Activated T-helper 9 cell treated with anti-CD3 and anti-CD28 coated beads, Interleukin-2, amount 50 U/mL, for 16 hours (primary cell): ENCODE results near the gene DIP2C.
"Not testable (repeated sequence)": the region's sequence is repeated elsewhere in the genome, so short reads cannot be mapped to it uniquely, and the experiment has no call there.

Experiments
- DNase-seq: peaks from one replicate; pipeline ENCODE4 v3.0.0-alpha.2; 2020; ENCODE audit warnings: low read depth

Gene DIP2C

DNA sequence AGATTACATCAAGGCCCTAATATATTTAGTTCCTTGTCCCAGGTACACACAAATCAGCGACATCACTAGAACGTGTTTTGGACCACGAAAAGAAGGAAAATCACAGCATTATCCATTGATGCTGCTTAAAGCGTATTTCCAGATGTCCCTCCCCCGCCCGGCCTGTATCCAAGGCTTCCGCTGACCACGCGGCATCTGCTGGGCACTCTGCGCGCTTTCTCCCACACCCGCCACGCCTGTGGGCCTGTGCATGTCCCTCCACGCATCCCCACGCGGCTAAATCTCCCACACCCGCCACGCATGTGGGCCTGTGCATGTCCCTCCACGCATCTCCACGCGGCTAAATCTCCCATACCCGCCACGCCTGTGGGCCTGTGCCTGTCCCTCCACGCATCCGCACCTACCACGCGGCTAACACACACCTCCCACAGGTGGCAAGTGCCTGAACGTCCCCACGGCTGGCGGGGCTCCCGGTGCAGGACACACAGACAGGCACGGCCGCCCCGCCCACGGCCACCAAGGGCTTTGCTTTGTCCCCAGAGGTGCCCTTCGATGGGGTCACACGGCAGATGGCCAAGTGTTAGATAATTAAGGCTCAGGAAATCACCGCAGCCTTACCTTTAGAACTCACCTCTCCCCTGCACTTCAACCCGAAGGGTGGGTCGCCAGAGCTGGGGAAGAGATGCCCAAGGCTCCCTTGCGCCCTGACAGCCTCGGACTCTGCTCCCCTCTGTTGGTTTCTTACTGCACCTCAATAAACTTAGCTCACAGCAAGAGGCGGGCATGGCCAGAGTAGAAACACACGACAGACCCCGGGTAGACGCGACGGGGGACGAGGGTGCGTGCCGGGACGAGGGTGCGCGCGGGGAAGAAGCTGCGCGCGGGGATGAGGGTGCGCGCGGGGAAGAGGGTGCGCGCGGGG lies 49.5 kb downstream of the DIP2C start:
- DNase-seq: no peak

DNA sequence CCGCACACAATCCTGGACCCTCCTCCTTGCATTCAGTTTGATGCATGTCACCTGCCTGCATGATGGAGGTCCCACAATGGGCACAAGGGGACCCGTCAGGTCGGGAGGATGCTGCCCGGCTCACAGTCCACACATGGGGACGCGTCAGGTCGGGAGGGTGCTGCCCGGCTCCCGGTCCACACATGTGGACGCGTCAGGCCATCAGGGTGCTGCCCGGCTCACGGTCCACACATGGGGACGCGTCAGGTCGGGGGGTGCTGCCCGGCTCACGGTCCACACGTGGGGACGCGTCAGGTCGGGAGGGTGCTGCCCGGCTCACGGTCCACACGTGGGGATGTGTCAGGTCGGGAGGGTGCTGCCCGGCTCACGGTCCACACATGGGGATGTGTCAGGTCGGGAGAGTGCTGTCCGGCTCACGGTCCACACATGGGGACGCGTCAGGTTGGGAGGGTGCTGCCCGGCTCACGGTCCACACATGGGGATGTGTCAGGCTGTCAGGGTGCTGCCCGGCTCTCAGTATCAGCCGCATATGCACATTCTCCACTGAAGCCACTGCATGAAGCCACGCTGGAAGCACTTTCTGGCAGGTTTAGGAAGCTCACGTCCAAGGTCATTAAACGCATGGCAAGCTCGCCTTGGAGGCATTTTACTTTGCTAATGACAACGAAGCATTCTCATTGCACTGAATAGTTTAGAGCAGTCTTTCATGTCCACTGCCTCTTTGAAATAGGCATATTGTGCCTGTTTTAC lies 50.3 kb downstream of the DIP2C start:
- DNase-seq: no peak

DNA sequence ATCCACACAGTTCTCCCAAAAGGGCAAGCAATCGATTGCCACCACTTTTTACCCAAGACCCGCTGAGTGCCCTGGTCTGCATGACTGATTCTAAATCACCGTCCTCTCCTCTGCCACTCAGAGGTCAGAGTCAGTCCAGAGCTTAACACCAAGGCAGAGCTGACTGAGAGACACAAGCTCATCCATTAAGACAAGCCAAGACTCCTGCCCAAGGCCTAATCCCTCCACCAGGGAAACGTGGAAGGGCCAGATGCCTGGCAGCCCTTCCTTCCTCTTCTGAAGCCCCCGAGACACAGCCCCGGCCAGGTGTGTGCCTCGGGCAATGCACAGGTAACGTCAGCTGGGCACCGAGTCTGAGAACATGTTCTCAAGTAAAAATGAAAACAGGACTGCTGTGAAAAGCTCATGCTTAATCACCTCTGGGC lies 51.7 kb downstream of the DIP2C start:
- no peak for DNase-seq

DNA sequence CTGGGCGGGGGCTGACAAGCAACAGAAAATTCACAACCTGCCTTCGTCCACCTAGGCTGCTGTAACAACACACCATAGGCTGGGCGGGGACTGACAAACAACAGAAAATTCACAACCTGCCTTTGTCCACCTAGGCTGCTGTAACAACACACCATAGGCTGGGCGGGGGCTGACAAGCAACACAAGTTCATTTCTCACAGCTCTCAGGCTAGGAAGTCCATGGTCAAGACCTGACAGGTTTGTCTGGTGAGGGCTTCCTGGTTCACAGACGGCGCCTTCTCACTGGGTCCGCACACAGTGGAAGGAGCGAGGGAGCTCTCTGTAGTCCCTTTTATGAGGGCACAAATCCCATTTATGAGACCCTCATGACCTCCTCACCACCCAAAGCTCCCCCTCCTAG lies 52.2 kb downstream of the DIP2C start:
- no peak for DNase-seq

DNA sequence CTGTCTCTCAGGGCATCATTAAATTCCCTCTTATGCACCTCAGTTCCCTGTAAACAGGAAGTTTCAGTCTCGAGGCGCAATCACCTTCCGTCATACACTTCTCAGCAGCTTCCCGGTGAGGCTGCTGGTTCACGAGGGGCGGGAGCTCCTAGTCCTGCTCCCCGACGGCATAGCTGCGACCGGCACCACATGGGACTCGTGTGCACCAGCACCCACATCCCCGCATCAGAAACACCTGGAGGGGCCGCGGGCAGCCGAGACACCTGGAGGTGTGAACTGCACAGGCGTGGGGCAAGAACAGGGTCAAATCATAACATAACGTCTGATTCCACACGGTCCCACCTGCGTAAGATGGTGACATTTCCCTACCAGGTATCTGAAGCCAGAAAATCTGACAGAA lies 52.7 kb downstream of the DIP2C start:
- DNase-seq: no peak

DNA sequence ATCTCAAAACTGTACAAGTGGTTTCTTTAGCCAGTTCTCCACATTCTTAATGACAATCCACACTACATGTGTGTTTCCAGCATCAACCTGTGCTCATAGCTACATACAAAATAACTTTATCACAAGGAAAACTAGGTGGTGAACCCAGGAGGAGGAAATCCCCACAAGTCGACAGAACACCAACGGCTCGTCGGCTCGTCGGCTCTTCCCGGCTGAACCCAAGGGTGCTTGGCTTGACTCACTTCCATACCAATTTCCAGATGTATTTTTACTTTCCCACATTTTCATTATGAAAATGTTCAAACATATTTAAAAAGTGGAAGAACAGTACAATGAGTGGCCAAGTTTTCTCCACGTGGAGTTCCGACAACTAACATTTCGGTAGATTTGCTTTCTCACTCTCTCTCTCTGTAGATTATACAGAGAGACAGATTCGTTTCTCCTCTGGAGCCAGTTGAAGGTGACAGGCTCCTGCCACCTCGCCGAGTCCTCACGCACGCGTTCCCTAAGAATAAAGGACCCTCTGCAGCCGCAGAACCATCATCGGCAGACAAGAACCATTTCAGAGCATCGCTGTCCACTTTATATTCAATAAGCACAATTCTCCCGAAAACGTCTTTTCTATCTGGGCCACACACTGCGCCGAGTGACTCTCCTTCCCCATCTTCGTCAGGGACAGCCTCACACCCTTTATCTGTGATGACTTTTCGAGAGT lies 53.3 kb downstream of the DIP2C start:
- DNase-seq: no peak

DNA sequence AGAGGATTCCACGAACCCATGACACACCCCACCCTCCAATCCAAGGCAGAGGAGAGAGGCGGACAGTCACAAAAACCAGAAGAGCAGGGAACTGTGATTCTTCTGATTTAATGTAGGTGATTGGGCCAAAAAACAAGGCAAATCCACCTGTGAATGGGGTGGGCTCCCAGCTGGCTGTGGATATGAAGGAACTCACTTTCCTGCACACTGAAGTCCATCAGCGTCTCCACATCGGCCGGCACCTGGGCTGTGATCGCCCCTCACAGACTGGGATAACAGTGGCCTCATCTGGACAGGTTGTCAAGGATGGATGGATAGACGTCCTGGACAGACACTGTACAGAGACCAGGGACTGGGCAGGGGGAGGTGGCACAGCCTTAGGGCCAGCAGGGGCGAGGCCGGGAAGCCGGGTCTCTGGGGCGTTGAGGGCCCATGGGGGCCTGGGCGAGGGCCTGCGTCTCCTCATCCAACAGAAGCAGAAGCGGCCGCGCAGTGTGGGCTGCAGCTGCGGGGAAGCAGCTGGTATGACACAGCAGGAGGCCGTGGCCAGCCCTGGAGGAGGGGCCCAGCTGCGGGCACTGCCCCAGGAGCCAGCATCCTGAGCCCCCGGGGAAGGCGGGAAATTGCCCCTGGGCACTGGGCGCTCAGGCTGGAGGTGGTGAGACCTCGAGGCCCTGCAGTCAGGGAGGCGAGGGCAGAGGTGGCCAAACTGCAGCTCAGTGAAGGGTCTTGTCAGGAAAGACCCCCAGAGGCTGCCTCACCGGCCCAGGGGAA lies 54.2 kb downstream of the DIP2C start:
- no peak for DNase-seq

DNA sequence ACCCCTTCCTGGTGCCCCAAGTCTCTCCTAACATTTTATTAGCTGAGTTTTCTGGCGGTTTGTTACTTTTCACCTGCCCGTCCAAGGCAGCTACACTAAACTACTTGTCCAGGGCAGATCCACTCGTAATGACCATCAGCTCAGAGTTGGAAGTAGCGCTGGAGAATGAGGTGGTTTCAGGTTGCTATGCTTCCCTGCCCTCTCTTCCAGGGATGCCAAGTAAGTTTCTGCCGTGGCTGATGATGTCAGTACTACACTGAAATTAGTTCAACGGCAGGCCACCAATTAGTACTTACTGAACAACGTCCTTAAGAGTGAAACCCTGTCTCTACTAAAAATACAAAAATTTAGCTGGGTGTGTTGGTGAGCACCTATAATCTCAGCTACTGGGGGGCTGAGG lies 55.2 kb downstream of the DIP2C start:
- no peak for DNase-seq

DNA sequence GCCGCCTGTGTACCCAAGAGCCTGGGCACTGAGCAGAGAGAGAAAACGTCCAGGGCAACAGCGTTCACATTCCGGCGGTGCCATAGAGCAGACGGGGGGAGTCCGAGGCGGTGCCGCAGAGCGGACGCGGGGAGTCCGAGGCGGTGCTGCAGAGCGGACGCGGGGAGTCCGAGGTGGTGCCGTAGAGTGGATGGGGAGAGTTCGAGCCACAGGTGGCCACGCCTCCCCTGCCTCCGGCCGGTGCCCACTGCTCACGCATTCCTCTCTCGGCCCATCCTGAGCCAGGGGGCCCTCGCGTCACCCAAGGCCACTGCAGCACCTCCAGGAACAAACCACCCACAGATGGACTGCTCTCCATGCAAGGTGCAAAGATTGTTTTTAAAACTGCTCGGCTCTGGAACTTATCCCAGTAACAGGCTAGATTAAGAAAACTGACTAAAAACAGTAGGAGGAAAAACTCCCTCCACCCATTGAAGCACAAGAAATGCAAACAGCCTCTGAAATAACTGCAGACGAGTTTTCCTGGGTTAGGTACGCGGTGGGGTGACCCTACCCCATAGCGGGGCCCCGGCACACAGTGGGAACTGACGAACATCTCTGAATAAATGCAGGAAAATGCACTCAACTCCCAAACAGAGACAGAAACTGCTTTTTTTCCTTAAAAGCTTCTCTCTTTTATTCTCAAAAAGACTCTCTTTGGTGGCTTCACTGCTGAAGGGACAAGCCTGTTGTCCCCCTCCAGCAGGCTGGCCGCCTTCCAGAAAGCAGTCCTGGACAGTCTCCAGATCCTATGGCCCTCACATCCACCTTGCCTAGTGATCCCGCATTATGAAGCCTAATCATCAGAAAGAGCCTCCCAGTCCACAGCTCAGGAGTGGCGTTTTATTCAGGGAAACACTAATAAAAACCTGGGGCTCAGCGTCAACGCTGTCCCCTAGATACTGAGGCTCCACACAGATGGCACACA lies 55.9 kb downstream of the DIP2C start:
- DNase-seq: no peak

DNA sequence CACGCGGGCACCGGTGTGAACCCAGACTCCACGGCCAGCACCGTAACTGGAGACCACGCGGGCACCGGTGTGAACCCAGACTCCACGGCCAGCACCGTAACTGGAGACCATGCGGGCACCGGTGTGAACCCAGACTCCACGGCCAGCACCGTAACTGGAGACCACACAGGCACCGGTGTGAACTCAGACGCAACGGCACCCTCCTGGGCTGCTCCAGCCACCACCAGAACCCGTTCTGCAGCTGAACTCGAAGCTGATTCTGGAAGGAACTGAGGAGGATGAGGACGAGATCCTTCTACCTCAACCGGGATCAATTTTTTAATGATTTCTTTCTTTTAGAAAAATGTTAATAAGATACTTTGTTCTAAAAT lies 56.7 kb downstream of the DIP2C start:
- DNase-seq: not testable (repeated sequence)

DNA sequence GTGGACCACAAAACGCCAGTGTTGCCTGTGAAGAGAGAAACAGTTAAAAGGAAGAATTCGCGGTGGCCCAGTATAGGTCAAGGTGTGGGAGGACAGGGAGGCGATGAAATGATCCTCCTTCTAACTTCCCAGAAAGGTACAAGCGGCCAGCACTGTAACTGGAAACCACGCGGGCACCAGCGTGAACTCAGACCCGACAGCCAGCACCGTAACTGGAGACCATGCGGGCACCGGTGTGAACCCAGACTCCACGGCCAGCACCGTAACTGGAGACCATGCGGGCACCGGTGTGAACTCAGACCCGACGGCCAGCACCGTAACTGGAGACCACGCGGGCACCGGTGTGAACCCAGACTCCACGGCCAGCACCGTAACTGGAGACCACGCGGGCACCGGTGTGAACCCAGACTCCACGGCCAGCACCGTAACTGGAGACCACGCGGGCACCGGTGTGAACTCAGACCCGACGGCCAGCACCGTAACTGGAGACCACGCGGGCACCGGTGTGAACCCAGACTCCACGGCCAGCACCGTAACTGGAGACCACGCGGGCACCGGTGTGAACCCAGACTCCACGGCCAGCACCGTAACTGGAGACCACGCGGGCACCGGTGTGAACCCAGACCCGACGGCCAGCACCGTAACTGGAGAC lies 57.2 kb downstream of the DIP2C start:
- not testable (repeated sequence) for DNase-seq

DNA sequence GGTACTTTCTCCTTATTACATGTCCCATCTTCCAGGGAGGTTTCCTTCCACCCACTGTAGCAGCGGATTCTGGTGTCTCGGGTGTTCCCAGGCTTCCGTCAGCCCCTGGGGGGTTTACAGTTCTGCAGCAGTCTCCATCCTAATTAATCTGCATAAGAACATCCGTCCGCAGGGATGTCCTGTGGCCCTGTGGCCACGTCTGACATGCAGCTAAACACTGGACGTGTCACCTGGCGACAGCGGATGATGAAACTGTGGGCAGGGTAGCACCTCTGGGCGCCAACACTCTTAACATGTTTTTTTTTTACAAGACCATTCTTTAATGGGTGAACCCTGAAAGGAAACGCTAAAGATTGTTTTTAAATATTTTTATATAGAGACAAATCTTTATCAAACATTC lies 58.2 kb downstream of the DIP2C start:
- no peak for DNase-seq

DNA sequence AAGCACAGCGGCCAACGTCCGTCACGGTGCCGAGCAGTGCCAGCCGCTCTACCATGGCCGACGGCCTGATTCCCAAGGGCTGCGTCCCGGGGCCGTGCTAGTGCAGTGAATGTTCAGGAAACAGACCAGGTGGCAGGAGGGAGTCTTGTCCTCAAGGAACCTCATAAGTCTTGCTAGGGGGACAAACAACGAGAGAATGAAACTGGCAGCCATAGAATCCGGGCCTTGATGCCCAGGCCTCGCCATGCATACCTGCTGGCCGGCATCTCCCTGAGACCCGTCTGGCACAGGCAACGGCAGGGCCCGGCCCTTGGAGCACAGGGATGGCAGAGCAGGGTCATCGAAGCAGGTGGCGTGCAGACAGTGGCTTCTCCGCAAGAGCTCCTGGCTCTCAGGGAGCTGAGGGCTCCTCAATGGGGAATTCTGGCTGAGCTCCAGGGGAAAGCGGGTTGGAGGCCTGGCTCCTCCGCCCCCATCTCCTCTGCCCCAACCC lies 58.8 kb downstream of the DIP2C start:
- no peak for DNase-seq

DNA sequence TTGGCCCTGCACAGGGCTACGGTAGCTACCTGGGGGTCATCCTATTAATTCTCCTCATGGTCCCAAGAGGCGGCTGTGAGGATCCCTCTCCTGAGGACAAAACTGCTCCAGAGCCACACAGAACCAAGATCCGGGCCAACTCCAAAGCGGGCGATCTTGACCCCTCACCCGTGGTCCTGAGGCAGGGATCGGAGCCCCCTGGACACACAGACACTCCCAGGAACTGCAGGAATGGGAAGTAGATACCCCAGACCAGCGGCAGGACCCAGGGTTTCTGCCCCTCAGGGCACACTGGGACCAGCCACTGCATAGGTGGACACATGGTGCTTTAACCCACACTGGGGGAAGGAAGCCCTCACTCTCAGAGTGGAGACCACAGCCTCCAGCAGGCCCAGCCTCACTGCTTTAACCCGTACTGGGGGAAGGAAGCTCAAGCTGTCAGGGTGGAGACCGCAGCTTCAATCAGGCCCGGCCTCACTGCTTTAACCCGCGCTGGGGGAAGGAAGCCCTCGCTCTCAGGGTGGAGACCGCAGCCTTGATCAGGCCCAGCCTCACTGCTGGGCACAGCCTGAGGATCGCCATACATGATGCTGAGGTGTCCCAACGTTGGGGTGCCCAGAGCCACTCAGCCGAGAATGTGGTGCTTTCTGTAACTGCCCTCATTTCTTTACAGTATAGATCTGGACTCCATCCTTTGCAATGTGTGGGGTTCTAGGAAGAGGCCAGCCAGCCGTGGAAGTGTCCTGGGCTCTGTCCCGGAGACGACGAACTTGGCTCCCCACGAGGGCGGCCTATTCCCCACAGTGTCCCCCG lies 60.1 kb downstream of the DIP2C start:
- DNase-seq: no peak

DNA sequence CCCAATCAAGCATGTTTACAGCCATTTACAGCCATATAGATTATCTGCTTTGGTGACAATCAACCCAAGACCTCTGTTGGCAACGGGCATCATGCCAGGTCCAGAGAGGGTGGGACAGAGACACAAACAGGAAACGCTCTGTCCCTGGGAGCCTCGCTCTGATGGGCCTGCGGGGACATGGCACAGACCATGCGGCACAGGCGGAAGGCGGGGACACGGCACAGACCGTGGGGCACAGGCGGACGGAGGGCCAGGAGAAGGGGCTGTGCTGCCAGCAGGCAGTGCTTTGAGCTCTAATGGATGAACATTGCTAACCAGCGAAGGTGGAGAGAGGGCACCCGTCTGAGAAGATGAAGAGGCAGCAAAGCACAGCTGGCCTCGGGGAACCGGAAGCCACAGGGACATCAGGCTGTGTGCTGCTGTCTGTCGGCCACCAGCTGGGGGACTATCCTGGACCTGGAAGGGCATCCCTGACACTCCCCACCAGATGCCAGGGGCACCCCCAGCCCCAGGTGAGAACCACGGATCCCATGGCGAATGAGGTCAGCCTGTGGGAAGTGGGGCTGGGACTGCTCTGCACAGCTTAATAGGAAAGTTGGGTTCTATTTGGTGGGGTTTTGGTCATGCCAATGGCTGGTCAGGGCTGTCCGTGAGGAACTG lies 61.0 kb downstream of the DIP2C start:
- no peak for DNase-seq

DNA sequence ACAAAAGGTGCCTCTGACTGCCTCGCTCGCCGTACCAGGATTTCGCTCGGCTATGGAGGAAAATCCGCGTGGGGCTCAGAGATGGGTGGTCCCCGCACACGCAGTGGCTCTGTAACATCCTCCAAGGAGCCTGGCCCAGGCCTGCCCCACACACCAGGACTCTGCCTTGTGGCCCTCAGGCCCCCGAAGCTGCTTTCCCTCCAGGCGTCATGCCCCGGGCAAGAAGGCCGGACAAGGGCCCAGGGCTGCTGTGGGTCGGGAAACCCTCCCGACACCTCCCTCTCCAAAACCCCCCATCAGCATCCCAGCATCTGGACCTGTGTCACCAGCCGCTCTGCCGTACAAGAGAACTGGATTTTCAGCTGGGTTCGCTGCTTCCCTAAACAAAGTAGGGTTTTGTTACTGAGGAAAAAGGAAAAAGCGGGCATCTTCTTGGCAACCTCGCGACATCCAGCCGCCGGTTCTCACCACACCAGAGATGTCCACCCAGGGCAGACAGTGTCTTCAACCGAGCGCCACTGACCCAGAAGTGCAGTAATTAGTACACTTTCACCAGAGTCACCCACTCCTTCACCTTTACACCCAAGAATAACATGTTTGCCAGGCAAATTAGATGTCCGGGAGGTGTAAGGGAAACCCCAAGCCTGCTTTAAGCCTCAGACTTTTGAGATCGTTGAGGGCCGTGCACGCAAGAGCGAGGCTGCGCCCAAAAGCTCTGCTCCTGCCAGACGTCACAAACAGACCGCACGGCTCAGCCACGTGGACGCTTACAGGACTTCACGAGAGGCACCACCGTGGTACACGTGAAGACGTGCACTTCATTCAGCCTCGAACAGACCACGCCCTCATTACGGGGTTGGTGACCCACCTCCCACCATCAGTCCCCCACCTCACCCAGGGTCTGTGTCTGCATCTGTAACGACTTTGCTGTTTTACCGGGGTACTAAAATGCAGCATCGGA lies 62.2 kb downstream of the DIP2C start:
- DNase-seq: no peak
